ENCODE measurements around the gene ZNF791. TPM values are rescaled to one million over a fixed set of nuclear protein-coding genes. Genes with fewer than 3 reads are reported as not detected.

The ZNF791 gene
- polyA plus RNA-seq, 3 donors: 5.2 to 8.2 (median 5.9) TPM

DNA sequence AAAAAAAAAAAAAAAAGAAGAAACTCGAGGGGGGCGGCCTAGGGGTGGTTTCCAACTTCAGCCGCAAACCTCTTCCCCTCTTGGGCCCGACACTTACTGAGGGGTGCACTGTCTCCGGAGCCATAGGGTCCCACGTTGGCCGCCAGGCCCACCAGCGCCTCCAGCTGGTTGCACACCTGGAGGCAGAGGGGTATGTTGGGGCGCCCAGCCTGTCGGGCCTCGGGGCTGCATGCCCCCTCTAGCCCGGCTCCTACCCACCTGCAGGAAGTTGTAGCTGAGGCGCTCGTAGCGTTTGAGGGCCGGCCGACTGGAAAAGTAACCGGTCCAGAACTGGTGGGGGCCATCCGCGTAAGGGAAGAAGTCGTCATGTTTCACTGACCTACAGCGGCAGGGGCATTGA lies 47.2 kb downstream of the ZNF791 start:
- Histone ChIP-seq H3K79me2 (ENCODE audit: insufficient read depth, low read length) (peaks cover 4% of the 10 kb centered on the region), H3K4me2 (replicated peaks; ENCODE audit: extremely low read depth, low read length, poor library complexity, severe bottlenecking) (no peak overlapping the region), H3K27me3 (ENCODE audit: control insufficient read depth in 2 of 2, insufficient read depth in 2 of 2, low read length in 2 of 2) (no peaks in the 10 kb centered on the region), H3K9ac (ENCODE audit: insufficient read depth, low read length, poor library complexity, severe bottlenecking) (no peak overlapping the region), H3K9me3 (replicated peaks in 1 of 2; ENCODE audit: control insufficient read depth in 1 of 2, insufficient read depth in 1 of 2, low read length in 2 of 2) (no peaks in the 10 kb centered on the region), H3K4me1 (ENCODE audit: control insufficient read depth in 1 of 2, insufficient read depth in 2 of 2, low read length in 2 of 2) (no peaks in the 10 kb centered on the region), H3K36me3 (replicated peaks in 1 of 2; ENCODE audit: control insufficient read depth in 1 of 2, insufficient read depth in 2 of 2, low read length in 2 of 2) (peaks cover 86 to 96% of the 10 kb centered on the region in 2 donors), H2AFZ (ENCODE audit: insufficient read depth, low read depth, low read length, poor library complexity, severe bottlenecking) (no peak overlapping the region), H3K27ac (ENCODE audit: low read depth in 1 of 2, low read length in 2 of 2) (no peak overlapping the region), H4K20me1 (ENCODE audit: insufficient read depth, low read length) (peaks cover 83% of the 10 kb centered on the region), H3K4me3 (replicated peaks in 1 of 3; ENCODE audit: low read depth in 2 of 3, low read length in 3 of 3) (no peak overlapping the region)
- TF ChIP-seq, protein P1, sequence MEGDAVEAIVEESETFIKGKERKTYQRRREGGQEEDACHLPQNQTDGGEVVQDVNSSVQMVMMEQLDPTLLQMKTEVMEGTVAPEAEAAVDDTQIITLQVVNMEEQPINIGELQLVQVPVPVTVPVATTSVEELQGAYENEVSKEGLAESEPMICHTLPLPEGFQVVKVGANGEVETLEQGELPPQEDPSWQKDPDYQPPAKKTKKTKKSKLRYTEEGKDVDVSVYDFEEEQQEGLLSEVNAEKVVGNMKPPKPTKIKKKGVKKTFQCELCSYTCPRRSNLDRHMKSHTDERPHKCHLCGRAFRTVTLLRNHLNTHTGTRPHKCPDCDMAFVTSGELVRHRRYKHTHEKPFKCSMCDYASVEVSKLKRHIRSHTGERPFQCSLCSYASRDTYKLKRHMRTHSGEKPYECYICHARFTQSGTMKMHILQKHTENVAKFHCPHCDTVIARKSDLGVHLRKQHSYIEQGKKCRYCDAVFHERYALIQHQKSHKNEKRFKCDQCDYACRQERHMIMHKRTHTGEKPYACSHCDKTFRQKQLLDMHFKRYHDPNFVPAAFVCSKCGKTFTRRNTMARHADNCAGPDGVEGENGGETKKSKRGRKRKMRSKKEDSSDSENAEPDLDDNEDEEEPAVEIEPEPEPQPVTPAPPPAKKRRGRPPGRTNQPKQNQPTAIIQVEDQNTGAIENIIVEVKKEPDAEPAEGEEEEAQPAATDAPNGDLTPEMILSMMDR (IDR thresholded peaks at IDR 0.05): no peak
- peaks cover 0 to 9% (median 0%) of the 10 kb centered on the region in 7 donors for H3K9me3 Mint-ChIP-seq
- 97% methylated on average over 6 of the region's 22 CpGs for WGBS (ENCODE audit: insufficient coverage)
- H3K27ac Mint-ChIP-seq: no peak overlapping the region
- intact Hi-C loops (cut with micrococcal nuclease): no loop called here
- H3K27me3 Mint-ChIP-seq (ENCODE audit: low read depth in 3 of 3): peaks cover 0 to 1% (median 1%) of the 10 kb centered on the region in 3 donors
- no peak for DNase-seq
- H3K36me3 Mint-ChIP-seq: peaks cover 70 to 95% of the 10 kb centered on the region in 2 donors
- no peaks in the 10 kb centered on the region for H3K4me1 Mint-ChIP-seq
- H3K4me3 Mint-ChIP-seq: no peak overlapping the region

DNA sequence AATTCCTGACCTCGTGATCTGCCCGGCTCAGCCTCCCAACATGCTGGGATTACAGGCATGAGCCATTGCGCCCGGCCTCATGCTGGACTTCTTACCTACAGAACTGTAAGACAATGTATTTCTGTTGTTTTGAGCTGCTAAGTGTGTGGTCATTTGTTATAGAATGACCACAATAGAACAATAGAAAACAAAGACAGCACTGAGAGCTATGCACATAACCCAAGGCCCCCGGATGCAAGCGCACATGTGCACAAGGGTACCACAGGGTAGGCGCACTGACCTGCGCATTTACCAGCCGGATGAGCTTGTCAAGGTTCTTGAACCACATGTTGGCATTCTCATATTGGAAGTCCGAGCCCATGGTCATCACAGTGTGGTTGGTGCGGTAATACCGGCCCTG lies 50.3 kb downstream of the ZNF791 start:
- peaks cover 0 to 9% (median 0%) of the 10 kb centered on the region in 7 donors for H3K9me3 Mint-ChIP-seq
- no peak overlapping the region for H3K4me3 Mint-ChIP-seq
- no peaks in the 10 kb centered on the region for H3K27me3 ChIP-seq (ENCODE audit: control insufficient read depth in 2 of 2, insufficient read depth in 2 of 2, low read length in 2 of 2)
- no peak overlapping the region for H3K4me2 ChIP-seq (replicated peaks; ENCODE audit: extremely low read depth, low read length, poor library complexity, severe bottlenecking)
- H3K27ac ChIP-seq (ENCODE audit: low read depth in 1 of 2, low read length in 2 of 2): no peak overlapping the region
- peaks cover 0 to 5% (median 2%) of the 10 kb centered on the region in 3 donors for H3K27me3 Mint-ChIP-seq (ENCODE audit: low read depth in 3 of 3)
- peaks cover 81 to 88% of the 10 kb centered on the region in 2 donors for H3K36me3 ChIP-seq (replicated peaks in 1 of 2; ENCODE audit: control insufficient read depth in 1 of 2, insufficient read depth in 2 of 2, low read length in 2 of 2)
- H2AFZ ChIP-seq (ENCODE audit: insufficient read depth, low read depth, low read length, poor library complexity, severe bottlenecking): no peak overlapping the region
- H3K9ac ChIP-seq (ENCODE audit: insufficient read depth, low read length, poor library complexity, severe bottlenecking): no peak overlapping the region
- TF ChIP-seq, protein P1 (IDR thresholded peaks at IDR 0.05): no peak
- peaks cover 17 to 21% of the 10 kb centered on the region in 2 donors for H3K4me1 ChIP-seq (ENCODE audit: control insufficient read depth in 1 of 2, insufficient read depth in 2 of 2, low read length in 2 of 2)
- peaks cover 30% of the 10 kb centered on the region for H3K79me2 ChIP-seq (ENCODE audit: insufficient read depth, low read length)
- H4K20me1 ChIP-seq (ENCODE audit: insufficient read depth, low read length): peaks cover 87% of the 10 kb centered on the region
- H3K4me1 Mint-ChIP-seq: peaks cover 17% of the 10 kb centered on the region
- DNase-seq: no peak
- H3K9me3 ChIP-seq (replicated peaks in 1 of 2; ENCODE audit: control insufficient read depth in 1 of 2, insufficient read depth in 1 of 2, low read length in 2 of 2): no peaks in the 10 kb centered on the region
- 89% methylated on average over 11 of the region's 12 CpGs for WGBS (ENCODE audit: insufficient coverage)
- intact Hi-C loops (cut with micrococcal nuclease): loop anchor here in 1 of 2 donors (10.0 kb wide), 2 partner anchors 46 to 496 kb away; partner anchors contain the start of genes ZNF136, ZNF490 and ZNF791
- H3K4me3 ChIP-seq (replicated peaks in 1 of 3; ENCODE audit: low read depth in 2 of 3, low read length in 3 of 3): no peak overlapping the region
- H3K36me3 Mint-ChIP-seq: peaks cover 63 to 87% of the 10 kb centered on the region in 2 donors
- no peak overlapping the region for H3K27ac Mint-ChIP-seq
